NCI-H524 treated with DMSO at 0.1 percent for 48 hours (cell line): ENCODE measurements around the gene ZNF500.
A peak's percentile ranks its signal among the peaks of the same experiment; 100 is the strongest.

Experiments
- DNase-seq: peaks from one replicate; lab custom pipeline; 2025; lab: John Stamatoyannopoulos, UW

The ZNF500 gene

DNA sequence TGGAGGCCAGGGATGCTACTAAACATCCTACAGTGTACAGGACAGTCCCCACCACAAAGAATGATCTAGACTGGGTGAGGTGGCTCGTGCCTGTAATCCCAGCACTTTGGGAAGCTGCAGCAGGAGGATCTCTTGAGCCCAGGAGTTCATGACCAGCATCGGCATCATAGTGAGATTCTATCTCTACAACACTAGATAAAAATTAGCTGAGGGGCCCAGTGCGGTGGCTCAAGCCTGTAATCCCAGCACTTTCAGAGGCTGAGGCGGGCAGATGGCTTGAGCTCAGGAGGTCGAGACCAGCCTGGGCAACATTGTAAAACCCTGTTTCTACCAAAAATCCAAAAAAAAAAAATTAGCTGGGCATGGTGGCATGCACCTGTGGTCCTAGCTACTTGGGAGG is 5.4 kb upstream of the ZNF500 start:
- DNase-seq: no peak

DNA sequence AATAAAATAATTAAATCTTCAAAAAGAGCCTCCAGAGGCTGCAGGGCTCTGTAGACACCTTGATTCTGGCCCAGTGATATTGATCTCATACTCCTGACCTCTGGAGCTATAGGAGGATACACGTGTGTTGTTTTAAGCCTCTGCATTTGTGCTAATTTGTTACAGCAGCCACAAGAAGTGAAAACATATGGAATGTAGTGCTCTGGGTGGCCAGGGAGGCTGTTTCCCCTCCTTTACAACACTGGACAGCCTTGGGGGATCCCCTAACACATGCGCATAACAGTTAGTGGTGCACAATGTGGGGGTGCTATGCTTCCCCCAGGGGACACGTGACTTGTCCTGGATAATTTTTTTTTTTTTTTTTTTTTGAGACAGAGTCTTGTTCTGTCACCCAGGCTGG is 4.7 kb upstream of the ZNF500 start:
- DNase-seq: no peak

DNA sequence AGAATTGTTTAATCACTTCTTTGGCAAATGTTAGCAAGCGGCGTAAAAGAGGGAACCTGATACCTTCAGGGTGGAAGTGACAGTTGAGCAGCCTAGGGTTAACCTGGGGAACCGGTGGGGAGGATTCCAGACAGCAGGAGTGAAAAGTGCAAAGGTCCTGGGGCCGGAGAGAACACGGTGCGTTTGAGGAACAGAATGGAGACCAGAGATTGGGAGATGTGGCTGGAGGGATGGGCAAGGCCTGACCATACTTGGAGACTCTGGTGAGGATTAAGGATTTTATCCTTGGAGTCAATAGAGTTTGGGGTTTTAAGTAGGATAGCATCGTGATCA is 2.3 kb upstream of the ZNF500 start:
- no peak for DNase-seq

DNA sequence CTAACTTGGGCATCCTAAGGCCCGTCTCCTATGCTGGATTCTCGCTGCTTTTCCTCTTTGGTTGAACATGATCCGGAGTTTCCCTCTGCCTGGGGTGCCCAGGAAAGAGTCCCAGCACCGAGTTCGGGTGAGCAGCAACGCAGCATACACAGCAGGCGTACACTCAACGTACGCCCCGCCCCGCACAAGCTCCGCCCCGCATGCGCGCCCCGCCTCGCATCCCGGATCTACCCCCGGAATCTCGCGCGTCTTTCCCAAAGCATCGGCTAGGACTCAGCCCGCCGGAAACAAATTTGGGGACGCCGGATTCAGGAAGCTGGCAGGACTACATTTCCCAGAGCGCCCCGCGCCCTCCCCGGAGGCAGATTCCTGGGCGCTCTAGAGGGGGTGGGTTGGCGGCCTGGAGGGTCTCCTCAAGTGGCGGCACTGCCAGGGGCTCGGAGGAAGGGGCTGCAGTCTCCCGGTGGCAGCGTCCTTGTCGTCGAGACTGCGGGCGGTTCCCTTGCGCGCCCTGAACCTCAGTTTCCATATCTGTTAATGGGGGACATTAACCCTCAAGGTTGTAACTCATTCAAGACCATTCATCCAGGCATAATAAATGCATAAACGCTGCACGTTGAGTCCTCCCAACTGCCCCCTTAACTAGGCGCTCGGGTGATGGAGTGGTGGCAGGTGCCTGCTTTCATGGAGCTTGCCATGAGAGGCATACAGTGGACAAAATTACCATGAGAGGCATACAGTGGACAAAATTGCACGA is 1.8 kb upstream of the ZNF500 start:
- DNase-seq: peak; percentile 87

DNA sequence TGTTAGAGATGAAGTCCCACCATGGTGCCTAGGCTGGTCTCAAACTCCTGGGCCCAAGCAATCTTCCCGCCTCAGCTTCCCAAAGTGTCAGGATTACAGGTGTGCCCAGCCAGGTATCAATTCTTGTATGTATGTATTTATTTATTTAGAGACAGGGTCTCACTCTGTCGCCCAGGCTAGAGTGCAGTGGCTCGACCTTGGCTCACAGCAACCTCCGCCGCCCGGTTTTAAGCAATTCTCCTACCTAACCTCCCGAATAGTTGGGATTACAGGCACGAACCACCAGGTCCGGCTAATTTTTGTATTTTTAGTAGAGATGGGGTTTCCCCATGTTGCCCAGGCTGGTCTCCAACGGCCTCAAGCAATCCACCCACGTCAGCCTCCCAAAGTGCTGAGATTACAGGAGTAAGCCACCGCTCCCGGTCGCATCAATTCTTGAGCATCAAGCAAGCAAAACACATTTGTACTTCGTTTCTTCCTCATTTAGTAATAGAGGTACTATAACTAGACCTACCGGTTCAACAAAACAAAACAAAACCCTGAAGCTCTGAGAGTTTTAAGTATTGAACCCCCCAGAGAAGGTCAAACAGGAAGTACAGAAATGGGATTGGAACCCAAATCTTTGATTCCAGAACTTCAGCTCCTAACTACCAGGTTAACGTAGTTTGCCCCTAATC is 1.0 kb upstream of the ZNF500 start:
- DNase-seq: no peak

DNA sequence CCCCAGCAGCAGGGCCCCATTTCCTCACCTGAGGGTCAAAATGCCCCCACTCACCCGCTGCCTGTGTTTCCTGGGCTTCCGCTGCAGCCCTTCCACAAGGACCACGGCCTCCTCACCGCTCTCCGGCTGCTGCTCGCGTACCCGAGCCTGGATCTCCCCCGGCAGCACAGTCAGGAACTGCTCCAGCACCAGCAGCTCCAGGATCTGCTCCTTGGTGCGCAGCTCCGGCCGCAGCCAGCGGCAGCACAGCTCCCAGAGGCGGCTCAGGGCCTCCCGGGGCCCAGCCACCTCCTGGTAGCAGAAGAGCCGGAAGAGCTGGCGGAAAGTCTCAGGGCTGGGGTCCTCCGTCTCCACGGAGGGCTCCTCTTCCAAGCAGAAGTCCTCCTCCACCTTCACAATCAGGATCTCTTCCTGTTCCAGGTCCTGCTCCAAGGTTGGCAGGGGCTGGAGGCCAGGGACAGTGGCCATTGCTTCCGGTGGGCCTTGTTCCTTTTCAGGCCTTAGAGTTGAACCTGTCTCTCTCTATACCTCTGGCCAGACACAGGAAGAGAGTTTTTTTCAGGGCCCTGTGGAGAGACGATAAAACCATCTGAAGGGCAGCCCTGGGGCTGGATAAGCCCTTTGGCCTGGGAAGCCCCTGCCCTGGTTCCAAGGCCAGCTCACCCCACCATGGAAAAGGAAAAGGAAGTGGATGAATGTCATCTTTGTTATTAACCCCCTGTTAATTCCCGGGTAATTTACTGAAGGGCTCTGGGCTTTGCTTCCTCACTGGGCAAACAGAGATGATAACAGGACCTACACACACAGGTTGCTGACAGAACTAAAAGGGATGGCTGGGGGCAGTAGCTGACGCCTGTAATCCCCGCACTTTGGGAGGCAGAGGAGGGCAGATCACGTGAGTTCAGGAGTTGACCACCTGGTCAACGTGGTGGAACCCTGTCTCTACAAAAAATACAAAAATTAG is 1.2 kb downstream of the ZNF500 start:
- DNase-seq: no peak

DNA sequence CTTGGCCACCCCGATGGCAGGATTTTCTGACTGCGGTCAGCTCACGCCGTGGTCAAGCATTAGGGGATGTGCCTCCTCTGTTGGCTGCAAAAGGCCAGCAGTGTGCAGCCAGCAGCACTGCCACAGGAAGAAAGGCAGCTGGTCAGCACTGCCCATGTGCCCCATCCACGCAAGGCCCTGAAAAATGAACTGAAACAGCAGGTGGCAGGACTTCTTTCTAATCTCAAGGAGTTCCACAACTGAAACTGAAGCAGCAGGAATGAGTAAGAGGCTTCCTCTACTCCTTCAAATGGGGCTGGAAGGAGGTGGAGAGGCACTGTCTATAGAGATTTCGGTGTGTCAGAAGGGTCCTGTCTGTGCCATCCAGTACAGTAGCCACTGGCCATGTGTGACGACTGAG is 3.2 kb downstream of the ZNF500 start:
- DNase-seq: no peak

DNA sequence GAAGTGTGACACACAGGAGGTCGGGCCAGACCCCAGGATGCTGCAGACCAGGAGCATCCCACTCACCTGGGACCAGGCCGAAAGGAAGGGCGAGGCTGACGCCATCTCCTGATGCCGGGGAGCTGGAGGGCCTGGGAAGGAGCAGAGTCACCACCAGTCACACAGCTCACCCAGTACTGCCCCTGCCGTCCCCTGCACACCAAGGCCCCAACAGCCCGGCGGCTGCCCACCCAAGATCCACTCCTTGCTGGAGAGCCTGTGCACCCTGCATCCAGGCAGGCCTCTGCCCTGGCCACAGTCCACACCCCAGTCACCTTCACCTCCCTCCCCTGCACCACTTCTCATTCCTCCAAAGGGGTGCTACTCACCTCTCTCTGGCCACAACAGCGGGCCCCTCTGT is 4.8 kb downstream of the ZNF500 start:
- DNase-seq: no peak

DNA sequence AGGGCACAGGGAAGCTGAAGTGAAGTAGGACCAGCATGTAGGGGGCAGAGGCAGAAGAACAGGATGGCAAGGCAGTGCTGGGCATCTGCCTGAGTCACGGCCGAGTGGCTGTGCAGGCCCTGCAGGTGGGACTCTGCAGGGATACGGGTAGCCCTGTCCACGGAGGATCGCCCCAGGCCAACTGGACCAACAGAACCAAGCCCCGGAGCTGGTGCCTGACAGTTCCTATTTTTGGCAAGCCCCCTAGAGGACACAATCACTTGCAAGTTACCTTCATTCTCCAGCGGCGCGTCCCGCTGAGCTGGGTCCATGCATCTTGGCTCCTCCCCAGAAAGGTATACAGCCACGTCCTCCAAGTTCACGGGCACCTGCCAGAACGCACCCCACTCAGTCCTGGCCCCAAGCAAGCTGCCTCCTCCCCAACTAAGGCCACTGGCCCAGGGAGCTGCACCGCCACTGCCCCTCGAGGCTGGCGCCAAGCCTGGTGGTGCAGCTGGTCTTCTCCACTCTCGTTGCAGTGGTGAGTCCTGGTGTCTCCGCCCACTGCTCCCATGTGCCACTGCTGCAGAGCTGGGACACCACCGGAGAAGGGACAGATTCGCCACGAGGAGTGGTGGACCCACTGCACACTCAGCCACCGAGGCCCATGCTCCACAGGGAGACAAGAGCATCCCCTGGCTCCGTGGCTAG is 6.6 kb downstream of the ZNF500 start:
- DNase-seq: no peak

DNA sequence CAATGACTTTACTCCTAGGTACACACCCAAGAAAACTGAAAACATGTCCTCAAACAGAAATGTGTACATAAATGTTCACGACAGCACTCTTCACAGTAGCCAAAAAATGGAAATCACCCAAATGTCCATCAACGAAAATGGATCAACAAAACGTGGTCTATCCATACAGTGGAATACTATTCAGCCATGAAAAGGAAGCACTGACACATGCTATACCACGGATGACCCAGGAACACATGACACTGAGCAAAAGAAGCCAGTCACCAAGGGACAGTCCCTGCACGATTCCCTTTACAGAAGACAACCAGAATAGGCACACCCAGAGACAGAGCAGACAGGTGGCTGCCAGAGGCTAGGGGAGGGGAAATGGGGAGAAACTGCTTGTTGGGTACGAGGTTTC is 11.3 kb downstream of the ZNF500 start:
- no peak for DNase-seq

DNA sequence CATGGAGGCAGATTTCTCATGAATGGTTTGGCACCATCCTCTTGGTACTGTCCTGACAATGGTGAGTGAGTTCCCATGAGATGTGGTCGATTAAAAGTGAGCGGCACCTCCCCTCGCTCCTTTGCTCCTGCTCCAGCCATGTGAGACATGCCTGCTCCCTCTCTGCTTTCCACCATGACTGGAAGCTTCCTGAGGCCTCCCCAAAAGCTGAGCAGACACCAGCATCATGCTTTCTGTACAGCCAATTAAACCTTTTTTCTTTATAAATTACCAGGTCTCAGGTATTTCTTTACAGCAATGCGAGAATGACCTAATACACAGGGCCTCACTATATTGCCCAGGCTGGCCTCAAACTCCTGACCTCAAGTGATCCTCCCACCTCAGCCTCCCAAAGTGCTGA is 12.1 kb downstream of the ZNF500 start:
- no peak for DNase-seq

DNA sequence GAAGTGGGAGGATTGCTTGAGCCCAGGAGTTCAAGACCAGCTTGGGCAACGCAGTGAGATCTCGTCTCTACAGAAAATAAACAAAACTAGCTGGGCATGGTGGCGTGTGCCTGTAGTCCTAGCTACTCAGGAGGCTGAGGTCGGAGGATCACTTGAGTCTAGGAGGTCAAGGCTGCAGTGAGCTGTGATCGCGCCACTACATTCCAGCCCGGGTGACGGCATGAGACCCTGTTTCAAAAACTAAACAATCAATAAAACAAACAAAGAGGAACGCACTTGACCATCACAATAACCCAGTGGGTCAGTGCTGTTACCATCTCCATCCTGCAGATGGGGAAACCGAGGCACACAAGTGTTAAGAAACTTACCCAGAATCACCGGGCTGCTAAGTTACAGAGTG is 13.7 kb downstream of the ZNF500 start:
- no peak for DNase-seq

DNA sequence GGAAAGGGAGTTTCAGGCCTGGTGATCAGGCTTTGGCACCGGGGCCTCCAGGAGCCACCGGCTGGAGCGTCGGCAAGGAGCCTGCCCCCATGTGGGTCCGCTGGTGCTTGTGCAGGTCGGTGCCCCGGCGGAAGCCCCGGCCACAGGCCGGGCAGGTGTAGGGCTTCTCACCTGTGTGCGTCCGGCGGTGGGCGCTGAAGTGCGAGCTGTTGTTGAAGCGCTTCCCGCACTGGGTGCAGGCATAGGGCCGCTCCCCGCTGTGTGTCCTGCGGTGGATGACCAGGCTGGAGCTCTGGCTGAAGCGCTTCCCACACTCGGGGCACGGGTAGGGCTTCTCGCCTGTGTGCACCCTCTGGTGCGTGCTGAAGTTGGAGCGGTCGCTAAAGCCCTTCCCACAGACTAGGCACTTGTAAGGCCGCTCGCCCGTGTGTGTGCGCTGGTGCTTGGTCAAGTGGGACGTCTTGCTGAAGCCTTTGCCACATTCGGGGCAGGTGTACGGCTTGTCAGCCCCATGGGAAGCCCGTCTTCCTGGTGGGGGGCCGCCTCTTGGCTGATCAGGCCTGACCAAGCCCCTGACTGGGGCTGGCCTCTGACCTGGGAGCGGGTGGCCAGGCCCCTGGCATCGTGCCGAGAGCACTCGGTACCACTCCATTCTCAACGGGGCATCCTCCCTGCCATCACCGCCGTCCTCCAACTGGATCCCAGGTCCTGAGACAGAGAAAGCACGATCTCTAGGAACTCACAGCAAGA is 14.4 kb downstream of the ZNF500 start:
- no peak for DNase-seq

DNA sequence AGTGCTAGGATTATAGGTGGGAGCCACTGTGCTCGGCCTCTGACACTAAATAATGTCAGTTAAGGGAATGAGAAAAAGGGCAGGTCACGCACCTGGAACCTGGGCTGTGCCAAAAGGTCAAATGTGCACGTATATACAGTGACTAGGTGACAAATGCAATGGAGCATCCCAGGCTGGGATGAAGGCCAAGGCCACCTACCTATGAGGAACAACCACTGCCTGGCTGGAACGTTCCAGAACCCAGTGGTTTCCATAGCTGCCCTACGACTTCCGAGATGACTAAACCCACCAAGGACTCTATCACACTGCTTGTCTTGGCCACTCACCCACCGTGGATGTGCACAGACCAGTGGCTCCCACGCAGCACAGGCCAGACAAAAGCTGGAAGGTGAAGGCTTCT is 16.1 kb downstream of the ZNF500 start:
- DNase-seq: no peak

DNA sequence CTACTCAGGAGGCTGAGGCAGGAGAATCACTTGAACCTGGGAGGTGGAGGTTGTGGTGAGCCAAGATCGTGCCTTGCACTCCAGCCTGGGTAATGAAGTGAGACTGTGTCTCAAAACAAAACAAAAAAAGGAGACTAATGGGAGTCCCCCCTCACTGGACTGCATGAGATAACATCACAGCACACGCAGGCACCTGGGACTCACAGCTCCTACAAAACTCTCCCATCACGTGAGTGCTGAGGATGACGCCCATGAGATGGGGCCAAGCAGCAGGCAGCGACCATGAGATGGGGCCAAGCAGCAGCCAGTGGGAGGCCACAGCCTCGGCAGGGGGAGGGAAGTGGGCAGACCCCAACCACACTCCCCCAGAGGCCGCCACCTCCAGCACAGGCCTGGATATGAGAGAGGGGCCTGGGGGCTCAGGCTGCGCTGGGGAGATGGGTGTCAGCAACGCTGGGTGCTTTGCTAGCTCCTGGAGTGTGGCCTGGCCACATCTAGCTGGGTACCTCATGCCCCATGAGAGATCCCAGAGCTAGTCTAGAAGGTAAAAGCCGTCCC is 17.2 kb downstream of the ZNF500 start:
- no peak for DNase-seq

DNA sequence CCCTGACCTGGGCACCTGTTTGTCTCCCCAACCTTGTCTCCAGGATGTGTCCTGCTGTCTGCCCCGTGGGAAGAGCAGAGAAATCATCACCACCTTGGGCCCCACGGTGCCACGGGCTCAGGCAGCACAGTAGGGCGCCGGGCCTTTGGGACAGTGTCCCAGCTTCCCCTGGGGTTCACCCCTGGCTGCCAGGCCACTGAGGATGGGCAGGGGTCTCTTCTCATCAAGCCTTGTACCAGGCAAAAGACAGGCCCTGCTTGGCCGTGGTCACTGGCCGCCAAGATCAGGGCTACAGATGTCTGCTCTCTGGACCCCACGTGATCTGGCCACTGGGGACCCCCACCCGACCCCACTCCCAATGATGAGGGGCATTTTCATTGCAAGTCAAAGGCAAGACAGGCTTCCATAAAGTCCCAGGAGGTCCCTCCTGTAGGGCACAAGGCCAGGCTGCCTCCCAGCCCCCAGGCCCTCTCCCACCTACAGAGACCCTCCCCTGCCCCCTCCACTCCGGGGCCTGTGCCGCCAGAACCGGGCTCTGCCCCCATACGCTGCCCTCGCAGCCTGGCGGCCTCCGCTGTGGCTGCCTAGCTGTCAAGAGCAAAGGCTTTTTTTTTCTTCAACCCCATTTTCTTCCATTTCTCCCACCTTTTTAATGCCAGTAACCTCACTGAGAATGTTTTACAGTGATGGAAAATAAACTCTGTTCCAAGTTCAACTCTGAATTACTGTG is 18.1 kb downstream of the ZNF500 start:
- no peak for DNase-seq

DNA sequence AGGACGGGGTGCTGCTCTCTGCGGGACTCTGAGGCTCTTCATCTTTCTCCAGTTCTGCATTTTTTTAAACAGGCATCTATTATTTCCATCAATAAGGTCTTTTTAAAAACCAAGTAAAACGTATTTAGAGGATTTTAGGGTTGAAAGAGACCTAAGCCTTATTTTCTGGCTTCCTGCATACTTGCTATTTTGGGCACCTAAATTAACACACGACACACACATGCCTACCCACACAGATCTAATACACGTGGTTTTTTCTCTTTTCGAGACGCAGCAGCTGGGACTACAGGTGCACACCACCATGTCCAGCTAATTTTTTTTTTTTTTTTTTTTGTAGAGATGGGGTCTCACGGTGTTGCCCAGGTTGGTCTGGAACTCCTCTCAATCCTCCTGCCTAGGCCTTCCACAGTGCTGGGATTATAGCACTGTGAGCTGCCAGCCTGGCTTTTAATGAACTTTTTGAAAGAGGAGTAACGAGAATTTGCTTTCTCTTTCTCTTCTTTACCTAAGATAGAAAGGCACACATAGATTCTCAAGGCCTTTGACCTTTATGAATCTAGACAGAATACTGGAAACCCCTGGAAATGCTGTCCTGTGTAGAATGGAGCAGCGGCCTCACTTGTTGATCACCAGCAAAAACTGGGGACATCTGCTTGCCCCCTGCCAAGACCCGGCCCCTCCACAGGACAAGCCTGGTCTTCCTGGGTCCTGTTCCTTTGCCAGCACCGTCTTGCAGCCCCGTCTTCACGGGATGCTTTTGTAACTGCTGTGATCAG is 18.9 kb downstream of the ZNF500 start:
- no peak for DNase-seq

DNA sequence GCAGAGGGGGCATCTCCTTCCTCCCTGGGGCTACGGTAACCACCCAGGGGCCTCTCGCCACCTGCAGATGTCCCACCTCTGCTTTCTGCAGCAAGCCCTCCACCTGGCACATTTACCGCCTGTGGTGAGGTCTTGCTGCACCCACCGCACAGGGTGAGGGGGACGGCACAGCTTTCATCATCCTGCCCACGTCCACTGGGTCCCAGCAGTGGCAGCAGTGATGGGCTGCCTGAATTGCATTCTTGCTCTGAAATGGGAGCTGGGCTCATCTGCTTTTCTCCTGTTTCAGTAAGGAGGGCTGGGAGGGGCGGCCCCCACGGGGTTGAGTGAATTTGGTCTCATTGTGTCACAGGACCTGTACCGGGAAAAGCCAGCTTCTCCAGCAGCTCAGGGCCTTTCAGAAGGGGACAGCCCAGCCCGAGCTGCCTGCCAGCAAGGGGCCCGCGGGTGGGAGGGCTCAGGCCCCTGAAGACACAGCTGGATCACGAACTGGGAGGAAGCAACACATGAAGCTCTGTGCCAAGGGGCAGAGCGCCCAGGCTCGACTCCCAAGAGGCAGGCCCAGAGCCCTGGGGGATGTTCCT is 19.9 kb downstream of the ZNF500 start:
- no peak for DNase-seq

DNA sequence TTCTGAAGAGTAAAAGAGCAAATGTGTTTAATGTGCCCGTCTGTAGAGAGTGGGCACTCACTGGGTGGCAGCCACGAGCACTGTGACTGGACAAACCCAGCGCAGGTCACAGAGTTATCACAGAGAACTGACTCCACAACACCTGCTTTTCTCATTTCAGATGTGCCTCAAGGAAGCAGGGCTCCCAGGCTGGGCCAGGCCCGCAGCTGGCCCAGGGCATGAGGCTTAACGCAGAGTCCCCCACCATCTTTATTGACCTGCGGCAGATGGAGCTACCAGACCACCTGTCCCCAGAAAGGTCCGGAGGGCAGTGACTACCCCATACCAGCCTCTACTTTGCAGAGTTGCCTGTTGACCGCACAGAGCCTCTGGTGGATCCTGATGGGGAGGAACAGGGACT is 20.7 kb downstream of the ZNF500 start:
- no peak for DNase-seq

DNA sequence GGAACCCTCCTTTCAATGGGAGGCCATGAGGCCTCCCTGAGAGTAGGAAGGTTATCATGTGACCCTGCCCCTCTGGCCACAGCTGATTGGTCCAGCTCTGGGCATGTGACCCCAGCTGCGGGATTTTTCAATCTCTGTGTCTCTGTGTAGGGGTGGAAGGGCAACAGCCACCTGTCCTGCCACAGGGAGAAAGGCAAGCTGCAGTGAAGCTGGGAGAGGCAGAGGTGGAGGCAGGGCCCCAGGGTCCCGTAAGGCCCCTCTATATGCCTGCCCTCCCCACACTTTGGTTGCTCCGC is 21.7 kb downstream of the ZNF500 start:
- no peak for DNase-seq
